ENCODE results near the gene TNKS1BP1.

GRCh38 chr11:57348636-57349313, 24.0 kb upstream of the TNKS1BP1 start:
- TF ChIP-seq CTCF (IDR thresholded peaks at IDR 0.05 in 4 of 5, conservative IDR thresholded peaks at IDR 0.05 in 1 of 5) (no peak), POLR2A (IDR thresholded peaks at IDR 0.05) (no peak)

Measured in gastrocnemius medialis (tissue), 4 donors.